DOHH2 (cell line): Measurements from ENCODE around the gene MRPL33.
"Not testable (repeated sequence)": the region's sequence is repeated elsewhere in the genome, so short reads cannot be mapped to it uniquely, and the experiment has no call there.

ENCODE experiments used
- H3F3A ChIP-seq: fragments of 200-600 bp; sonication (generic), shearing (Covaris generic); 2 replicates; pipeline ENCODE4 v1.6.0; 2016; ENCODE audit warnings: antibody characterized with exemption, mild to moderate bottlenecking; ENCODE audit not compliant: control insufficient read depth, insufficient read depth
- H3K27ac ChIP-seq: fragments of 200-600 bp; sonication (generic); 2 replicates; pipeline ENCODE4 v1.5.1; 2014; ENCODE audit warnings: low read depth, mild to moderate bottlenecking, low read length, moderate library complexity
- H3K27me3 ChIP-seq: fragments of 200-600 bp; sonication (generic); 2 replicates; pipeline ENCODE4 v1.6.1; 2014; ENCODE audit warnings: mild to moderate bottlenecking, low read length, mixed read lengths; ENCODE audit not compliant: control insufficient read depth
- H3K36me3 ChIP-seq: fragments of 200-600 bp; sonication (generic); 2 replicates; pipeline ENCODE4 v1.6.1; 2014; ENCODE audit warnings: mild to moderate bottlenecking, low read length, moderate library complexity, mixed read lengths; ENCODE audit not compliant: control insufficient read depth
- H3K4me1 ChIP-seq: fragments of 200-600 bp; sonication (generic); 2 replicates; pipeline ENCODE4 v1.6.1; 2014; ENCODE audit warnings: mild to moderate bottlenecking, low read length, mixed read lengths; ENCODE audit not compliant: control insufficient read depth
- H3K4me2 ChIP-seq: fragments of 200-600 bp; sonication (generic); 2 replicates; pipeline ENCODE4 v1.6.0; 2014; ENCODE audit warnings: mild to moderate bottlenecking, low read length, moderate library complexity
- H3K4me3 ChIP-seq: fragments of 200-600 bp; sonication (generic); 2 replicates; pipeline ENCODE4 v1.5.1; 2014; ENCODE audit warnings: mild to moderate bottlenecking, low read length, mixed read lengths
- H3K79me2 ChIP-seq: fragments of 200-600 bp; sonication (generic); 2 replicates; pipeline ENCODE4 v1.6.1; 2014; ENCODE audit warnings: mild to moderate bottlenecking, low read length, mixed read lengths; ENCODE audit not compliant: control insufficient read depth
- H3K9me2 ChIP-seq: fragments of 200-600 bp; sonication (generic); replicated peaks from 2 replicates; pipeline ENCODE4 v1.6.1; 2014; ENCODE audit warnings: mild to moderate bottlenecking, low read length, mixed read lengths; ENCODE audit not compliant: control insufficient read depth
- H3K9me3 ChIP-seq: fragments of 200-600 bp; sonication (generic); 2 replicates; pipeline ENCODE4 v1.6.1; 2014; ENCODE audit warnings: antibody characterized with exemption, low read length, mixed read lengths; ENCODE audit not compliant: control insufficient read depth, insufficient read depth
- H4K20me1 ChIP-seq: fragments of 200-600 bp; sonication (generic); 2 replicates; pipeline ENCODE4 v1.6.0; 2014; ENCODE audit warnings: low read depth, mild to moderate bottlenecking, antibody characterized with exemption, low read length, moderate library complexity; ENCODE audit not compliant: control insufficient read depth, insufficient read depth
- CTCF ChIP-seq: fragments of 200-600 bp; sonication (generic); IDR thresholded peaks from one replicate; pipeline ENCODE4 v1.5.1; 2014; ENCODE audit warnings: antibody characterized with exemption, mild to moderate bottlenecking, low read depth, low read length; ENCODE audit not compliant: poor library complexity, severe bottlenecking
- EZH2phosphoT487 ChIP-seq: fragments of 200-600 bp; sonication (generic); IDR thresholded peaks from 2 replicates; pipeline ENCODE4 v1.6.1; 2017; ENCODE audit warnings: borderline replicate concordance, mild to moderate bottlenecking, antibody characterized with exemption, low read length, moderate library complexity, mixed read lengths

MRPL33 gene

GRCh38 chr2:27747827-27748352 lies 23.6 kb upstream of the MRPL33 start:
- H3F3A ChIP-seq = no peaks in the 10 kb centered on the region
- H3K36me3 ChIP-seq = no peaks in the 10 kb centered on the region
- H3K9me2 ChIP-seq = no peaks in the 10 kb centered on the region
- H3K4me2 ChIP-seq = no peak overlapping the region
- no peaks in the 10 kb centered on the region for H4K20me1 ChIP-seq
- no peak for TF ChIP-seq CTCF
- TF ChIP-seq EZH2phosphoT487 = no peak
- no peak overlapping the region for H3K27ac ChIP-seq
- no peaks in the 10 kb centered on the region for H3K79me2 ChIP-seq
- no peak overlapping the region for H3K4me3 ChIP-seq
- H3K4me1 ChIP-seq = no peaks in the 10 kb centered on the region
- peaks cover 11% of the 10 kb centered on the region for H3K27me3 ChIP-seq
- H3K9me3 ChIP-seq = no peaks in the 10 kb centered on the region

GRCh38 chr2:27748803-27749554 lies 22.5 kb upstream of the MRPL33 start:
- H3K27me3 ChIP-seq = peaks cover 11% of the 10 kb centered on the region
- H3K4me3 ChIP-seq, H3K9me2 ChIP-seq, H3K36me3 ChIP-seq, H3K4me2 ChIP-seq, H3F3A ChIP-seq, H3K27ac ChIP-seq, H3K79me2 ChIP-seq, H3K4me1 ChIP-seq, H4K20me1 ChIP-seq, H3K9me3 ChIP-seq: not testable (repeated sequence)

- no peaks in the 10 kb centered on the region for H3F3A ChIP-seq
- H3K4me1 ChIP-seq = no peaks in the 10 kb centered on the region
- peaks cover 10% of the 10 kb centered on the region for H3K27me3 ChIP-seq
- no peak overlapping the region for H3K4me2 ChIP-seq
- no peaks in the 10 kb centered on the region for H3K36me3 ChIP-seq
- no peaks in the 10 kb centered on the region for H3K9me3 ChIP-seq
- no peaks in the 10 kb centered on the region for H4K20me1 ChIP-seq
- H3K79me2 ChIP-seq = no peaks in the 10 kb centered on the region
- H3K27ac ChIP-seq = no peak overlapping the region
- no peak overlapping the region for H3K4me3 ChIP-seq
- no peaks in the 10 kb centered on the region for H3K9me2 ChIP-seq
- no peak for TF ChIP-seq CTCF
- TF ChIP-seq EZH2phosphoT487 = no peak
These were observed 20.1 kb upstream of the MRPL33 start for GRCh38 chr2:27751377-27751776.

- no peak overlapping the region for H3K27ac ChIP-seq
- TF ChIP-seq CTCF (no peak), EZH2phosphoT487 (no peak)
- H3K36me3 ChIP-seq = no peaks in the 10 kb centered on the region
These were observed 18.8 kb upstream of the MRPL33 start for GRCh38 chr2:27752551-27753237.

More at GRCh38 chr2:27752551-27753237, 18.8 kb upstream of the MRPL33 start:
- H3F3A ChIP-seq = no peaks in the 10 kb centered on the region
- H4K20me1 ChIP-seq = no peaks in the 10 kb centered on the region
- peaks cover 2% of the 10 kb centered on the region for H3K27me3 ChIP-seq
- no peaks in the 10 kb centered on the region for H3K9me2 ChIP-seq
- no peak overlapping the region for H3K4me2 ChIP-seq
- H3K4me1 ChIP-seq = no peaks in the 10 kb centered on the region
- H3K79me2 ChIP-seq = no peaks in the 10 kb centered on the region
- H3K9me3 ChIP-seq = no peaks in the 10 kb centered on the region
- H3K4me3 ChIP-seq = no peak overlapping the region
